K562 (cell line): ENCODE measurements around the gene AP3S2. TPM values are rescaled to one million over a fixed set of nuclear protein-coding genes. Genes with fewer than 3 reads are reported as not detected.
A peak's percentile ranks its signal among the peaks of the same experiment; 100 is the strongest.

Source experiments
- ATAC-seq: fragments of 200-7000 bp; cut with Tn5 transposase; 3 replicates; pipeline ENCODE4 v1.9.1; 2020; ENCODE audit warnings: moderate library complexity
- BruUV-seq: library from RNA; stranded (reverse); fragments of 400-500 nt; replicated peaks from 2 replicates; lab custom pipeline; 2021; lab: Mats Ljungman, UMichigan
- CTCF ChIA-PET: fragments of 300-600 bp; formaldehyde crosslinking; extraction: SDS; loops from one replicate; lab custom pipeline; 2021; ENCODE audit warnings: low intra/inter-chr PET ratio; lab: Yijun Ruan, JAX
- POLR2A ChIA-PET: fragments of 300-600, 350-650 bp; sonication (Branson Sonifier 250); formaldehyde crosslinking; extraction: SDS; loops from one replicate; lab custom pipeline; 2021; ENCODE audit warnings: antibody characterized with exemption, inconsistent platforms; lab: Yijun Ruan, JAX
- DNase-seq, 4 experiments: peaks; one replicate each; pipeline versions ENCODE4 v3.0.0 to v3.0.0-alpha.2; 2011 to 2018; ENCODE audit warnings: low spot score in 3 of 4, mixed read lengths in 3 of 4; ENCODE audit errors: extremely low read depth in 1 of 4
- FAIRE-seq: peaks from 2 replicates; lab custom pipeline; 2011; peaks lifted over from hg19 to GRCh38; lab: Jason Lieb, UNC
- H2AFZ ChIP-seq: 2 replicates; pipeline ENCODE4 v1.6.0; 2011; ENCODE audit warnings: low read depth, low read length, control low read depth, inconsistent platforms
- H3K27ac ChIP-seq: fragments of 200-600 bp; 3 replicates; pipeline ENCODE4 v1.8.0; 2011; ENCODE audit warnings: low read depth, mild to moderate bottlenecking, control low read depth, inconsistent platforms, low read length, moderate library complexity, mixed read lengths; ENCODE audit errors: extremely low read depth
- H3K27me3 ChIP-seq, 2 experiments: fragments of 300-600 bp in 1 of 2; 2 replicates in 1 of 2; 3 replicates in 1 of 2; pipeline versions ENCODE4 v1.6.0 to v1.8.0; 2011; ENCODE audit warnings: inconsistent platforms in 2 of 2, low read length in 2 of 2, mild to moderate bottlenecking in 1 of 2, mixed read lengths in 1 of 2, moderate library complexity in 1 of 2; ENCODE audit not compliant: control insufficient read depth in 2 of 2, insufficient read depth in 2 of 2
- H3K36me3 ChIP-seq: fragments of 300-600 bp; 3 replicates; pipeline ENCODE4 v1.8.0; 2011; ENCODE audit warnings: mild to moderate bottlenecking, low read length, inconsistent platforms; ENCODE audit not compliant: control insufficient read depth, insufficient read depth
- H3K4me1 ChIP-seq, 2 experiments: fragments of 200-600 bp in 1 of 2; replicated peaks in 1 of 2; 2 replicates in 1 of 2; 3 replicates in 1 of 2; pipeline versions ENCODE4 v1.5.1 to v1.8.0; 2011; ENCODE audit warnings: inconsistent platforms in 2 of 2, low read length in 2 of 2, mild to moderate bottlenecking in 1 of 2, mixed read lengths in 1 of 2, moderate library complexity in 1 of 2; ENCODE audit not compliant: control insufficient read depth in 2 of 2, insufficient read depth in 2 of 2
- H3K4me2 ChIP-seq: 2 replicates; pipeline ENCODE4 v1.6.1; 2011; ENCODE audit warnings: low read length, control low read depth, inconsistent platforms, mixed read lengths; ENCODE audit not compliant: insufficient read depth
- H3K4me3 ChIP-seq: fragments of 200-600 bp; sonication (generic), shearing (Covaris generic); 2 replicates; pipeline ENCODE4 v1.5.1; 2016; ENCODE audit warnings: control low read depth, inconsistent platforms
- H3K79me2 ChIP-seq: fragments of 200-600 bp; 3 replicates; pipeline ENCODE4 v1.8.0; 2011; ENCODE audit warnings: low read length, inconsistent platforms; ENCODE audit not compliant: control insufficient read depth, insufficient read depth
- H3K9ac ChIP-seq, 2 experiments: 2 replicates each; pipeline versions ENCODE4 v1.6.0 to v1.6.1; 2011; ENCODE audit warnings: low read depth in 2 of 2, low read length in 2 of 2, control low read depth in 1 of 2, inconsistent platforms in 1 of 2, mild to moderate bottlenecking in 1 of 2, mixed read lengths in 1 of 2; ENCODE audit not compliant: insufficient read depth in 1 of 2
- H3K9me1 ChIP-seq: one replicate; pipeline ENCODE4 v1.6.0; 2011; ENCODE audit warnings: inconsistent platforms, mild to moderate bottlenecking, low read length, moderate library complexity; ENCODE audit not compliant: control insufficient read depth, insufficient read depth
- H3K9me3 ChIP-seq: replicated peaks from 2 replicates; pipeline ENCODE4 v1.5.1; 2011; ENCODE audit warnings: low read depth, low read length, inconsistent platforms; ENCODE audit not compliant: control insufficient read depth, insufficient read depth
- H4K20me1 ChIP-seq: replicated peaks from 2 replicates; pipeline ENCODE4 v1.6.1; 2011; ENCODE audit warnings: low read length, inconsistent platforms, mixed read lengths; ENCODE audit not compliant: control insufficient read depth, insufficient read depth
- CEBPB ChIP-seq: fragments of 450-650 bp; IDR thresholded peaks from 2 replicates; pipeline ENCODE4 v1.6.1; 2016; ENCODE audit warnings: missing genetic modification characterization, missing compliant biosample characterization
- FOXA3 ChIP-seq, 2 experiments: fragments of 450-650 bp in 1 of 2; sonication (generic) in 1 of 2; formaldehyde crosslinking; IDR thresholded peaks in 1 of 2; conservative IDR thresholded peaks in 1 of 2; 2 replicates each; pipeline versions ENCODE4 v1.4.0 to v1.8.0; 2020 to 2022; ENCODE audit warnings: mild to moderate bottlenecking in 2 of 2, missing genetic modification reagents in 1 of 2
- TCF7L2 ChIP-seq: fragments of 150-350 bp; IDR thresholded peaks from 2 replicates; pipeline ENCODE4 v1.6.1; 2016; ENCODE audit warnings: low read depth, mild to moderate bottlenecking, low read length, moderate library complexity
- WGBS: fragments of 100-300 bp; shearing (Covaris generic); methylation state at CpG from one replicate; pipeline ENCODE4 v1.1.6; 2016; ENCODE audit warnings: low coverage, mixed read lengths; ENCODE audit not compliant: insufficient coverage; ENCODE audit errors: missing lambda C conversion rate; 5-methylcytosine and 5-hydroxymethylcytosine counted together
- in situ Hi-C: fragments of 300-500 bp; cut with MboI; formaldehyde crosslinking; loops from 4 replicates; pipeline ENCODE4 v1.15.0; 2018; ENCODE audit warnings: inconsistent platforms, mixed read lengths
- intact Hi-C: fragments of 100-400 bp; cut with micrococcal nuclease; formaldehyde crosslinking; loops from 2 replicates; pipeline ENCODE4 v1.14.2; 2022
- polyA plus RNA-seq, 8 experiments: library from polyadenylated mRNA; depleted of rRNA in 4 of 8; stranded (reverse) in 5 of 8; unstranded in 3 of 8; fragments of >200 nt; fragmentation: Nextera tagmentation in 2 of 8; fragmentation: Illumina TruSeq in 1 of 8; extraction: Ambion mirVana in 2 of 8; extraction: Trizol in 1 of 8; gene quantifications; 2 replicates each; pipeline versions ENCODE4 v1.2.1 to v1.2.3, GENCODE V29; 2011 to 2014; ENCODE audit warnings: inconsistent platforms in 1 of 8, missing spikeins in 1 of 8
- total RNA-seq, 7 experiments: library from RNA; depleted of rRNA in 6 of 7; stranded (reverse); fragments of >200 nt in 6 of 7; fragmentation: Illumina TruSeq in 2 of 7; extraction: Trizol in 2 of 7; gene quantifications; 2 replicates each; pipeline versions ENCODE4 v1.2.1 to v1.2.3, GENCODE V29; 2011 to 2021; ENCODE audit warnings: low replicate concordance in 1 of 7

AP3S2 gene
- total and polyA plus RNA-seq, 9 of the 15 experiments (the other 6 are each of a cell fraction or from before 2014, with no cell fraction given): 16.4 to 54.1 (median 37.4) TPM

DNA sequence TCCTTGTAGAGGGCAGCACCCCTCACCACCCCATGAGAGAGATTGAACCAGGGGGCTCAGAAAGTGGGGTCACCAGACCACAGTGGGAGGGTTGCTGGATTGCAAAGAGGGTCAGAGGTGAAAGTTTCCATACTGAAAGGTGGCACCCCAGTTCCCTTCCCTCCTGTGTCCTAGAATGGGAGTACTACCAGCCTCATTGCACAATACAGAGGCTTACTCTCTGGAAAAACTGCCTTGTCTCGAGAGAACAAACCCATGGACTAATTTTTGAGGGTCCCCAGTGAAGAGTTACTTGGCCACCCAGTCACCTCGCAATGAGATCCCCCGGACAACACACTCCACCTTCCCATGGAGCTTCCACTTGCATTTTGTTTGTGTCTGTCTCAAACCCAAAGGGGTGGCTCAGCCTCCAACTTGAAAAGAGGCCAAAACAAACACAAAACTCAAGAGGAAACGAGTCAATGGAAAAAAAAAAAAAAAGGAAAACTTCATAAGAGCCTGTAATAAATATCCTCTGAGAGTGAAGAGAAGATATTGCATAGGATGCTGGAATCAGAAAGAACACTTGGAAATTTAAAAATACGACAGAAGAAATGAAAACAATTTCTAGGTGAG, 99.1 kb downstream of the AP3S2 start:
- no peak for ATAC-seq
- no peaks in the 10 kb centered on the region for H3K9me1 ChIP-seq
- ChIA-PET CTCF (no interaction called here), POLR2A (interaction anchor here (0.6 to 2.0 kb wide), 4 partner anchors 9 to 121 kb away, joined by 3 to 4 read pairs (median 4); no protein-coding TSS in a partner anchor)
- no peak overlapping the region for H2AFZ ChIP-seq
- no peaks in the 10 kb centered on the region for H4K20me1 ChIP-seq
- H3K27me3 ChIP-seq: peaks cover 0 to 7% of the 10 kb centered on the region in 2 experiments; a peak in 1 of 5 replicates
- peaks cover 0 to 8% of the 10 kb centered on the region in 2 experiments; a peak in 2 of 5 replicates for H3K4me1 ChIP-seq
- H3K79me2 ChIP-seq: no peaks in the 10 kb centered on the region
- in situ Hi-C loops (no loop called here), intact Hi-C loops (no loop called here)
- DNase-seq: no peak
- TF ChIP-seq FOXA3 (CRISPR knock-in tag; conservative IDR thresholded peaks at IDR 0.05 in 1 of 2, IDR thresholded peaks at IDR 0.05 in 1 of 2): 0 out of 4 replicates have a peak, but pooled peaks of 1 of the 2 experiments have one; percentile 15
- TF ChIP-seq CEBPB: peak; percentile 49
- no peak for TF ChIP-seq TCF7L2
- 12% methylated on average over 5 of the region's 5 CpGs for WGBS
- H3K4me2 ChIP-seq: no peak overlapping the region
- no peak for FAIRE-seq
- no peaks in the 10 kb centered on the region for H3K36me3 ChIP-seq
- H3K9ac ChIP-seq: no peak overlapping the region
- no TSS peak for BruUV-seq
- H3K27ac ChIP-seq: no peak overlapping the region
- no peaks in the 10 kb centered on the region for H3K9me3 ChIP-seq
- H3K4me3 ChIP-seq: no peak overlapping the region
